Endothelial cell of umbilical vein (primary cell): ENCODE measurements around the gene OR4D1. TPM values are rescaled to one million over a fixed set of nuclear protein-coding genes. Genes with fewer than 3 reads are reported as not detected.

Source experiments
- BruUV-seq: library from RNA; stranded (reverse); fragments of 400-500 nt; replicated peaks from 2 replicates; lab custom pipeline; 2021; lab: Mats Ljungman, UMichigan
- CTCF ChIA-PET: fragments of 300-600, 350-600 bp; sonication (Branson Sonifier 250); formaldehyde crosslinking; loops from one replicate; lab custom pipeline; 2021; ENCODE audit warnings: antibody characterized with exemption, inconsistent platforms; lab: Charles Lee
- POLR2A ChIA-PET: fragments of 300-600, 350-600 bp; sonication (Branson Sonifier 250); formaldehyde crosslinking; loops from one replicate; lab custom pipeline; 2021; ENCODE audit warnings: antibody characterized with exemption, inconsistent platforms; lab: Charles Lee
- DNase-seq: peaks from one replicate; pipeline ENCODE4 v3.0.0-alpha.2; 2011; ENCODE audit warnings: low read depth, low spot score
- FAIRE-seq: peaks from 2 replicates; lab custom pipeline; 2011; peaks lifted over from hg19 to GRCh38; lab: Jason Lieb, UNC
- H2AFZ ChIP-seq: 2 replicates; pipeline ENCODE4 v1.6.0; 2012; ENCODE audit warnings: low read depth, low read length, control low read depth, inconsistent platforms
- H3K27ac ChIP-seq: 2 replicates; pipeline ENCODE4 v1.5.1; 2011; ENCODE audit warnings: low read depth, mild to moderate bottlenecking, control low read depth, low read length, moderate library complexity; ENCODE audit not compliant: insufficient read depth
- H3K27me3 ChIP-seq, 2 experiments: 2 replicates each; pipeline versions ENCODE4 v1.6.0 to v1.6.1; 2011; ENCODE audit warnings: low read length in 2 of 2, mixed read lengths in 1 of 2; ENCODE audit not compliant: control insufficient read depth in 2 of 2, insufficient read depth in 2 of 2
- H3K36me3 ChIP-seq, 2 experiments: 2 replicates in 1 of 2; 3 replicates in 1 of 2; pipeline ENCODE4 v1.5.1; 2011; ENCODE audit warnings: low read length in 2 of 2, mild to moderate bottlenecking in 1 of 2, moderate library complexity in 1 of 2; ENCODE audit not compliant: control insufficient read depth in 2 of 2, insufficient read depth in 2 of 2; ENCODE audit errors: extremely low read depth in 1 of 2
- H3K4me1 ChIP-seq: 3 replicates; pipeline ENCODE4 v1.5.1; 2011; ENCODE audit warnings: mild to moderate bottlenecking, low read length; ENCODE audit not compliant: control insufficient read depth, insufficient read depth; ENCODE audit errors: extremely low read depth
- H3K4me2 ChIP-seq: 2 replicates; pipeline ENCODE4 v1.6.1; 2011; ENCODE audit warnings: low read length, control low read depth, mixed read lengths; ENCODE audit not compliant: insufficient read depth
- H3K4me3 ChIP-seq, 3 experiments: fragments of 200-600 bp in 1 of 3; sonication (generic), shearing (Covaris generic) in 1 of 3; replicated peaks in 1 of 3; 2 replicates each; pipeline ENCODE4 v1.5.1; 2011 to 2016; ENCODE audit warnings: control low read depth in 3 of 3, low read length in 3 of 3, mild to moderate bottlenecking in 2 of 3, inconsistent platforms in 1 of 3, low read depth in 1 of 3, moderate library complexity in 1 of 3; ENCODE audit not compliant: insufficient read depth in 1 of 3
- H3K79me2 ChIP-seq: 2 replicates; pipeline ENCODE4 v1.6.0; 2012; ENCODE audit warnings: low read length, inconsistent platforms; ENCODE audit not compliant: control insufficient read depth, insufficient read depth
- H3K9ac ChIP-seq: replicated peaks from 2 replicates; pipeline ENCODE3; 2011; ENCODE audit warnings: low read length, control low read depth; ENCODE audit not compliant: insufficient read depth; ENCODE audit errors: extremely low read depth
- H3K9me1 ChIP-seq: replicated peaks from 3 replicates; pipeline ENCODE4 v1.6.0; 2011; ENCODE audit warnings: mild to moderate bottlenecking, low read length; ENCODE audit not compliant: control insufficient read depth, insufficient read depth; ENCODE audit errors: extremely low read depth
- H3K9me3 ChIP-seq: replicated peaks from 2 replicates; pipeline ENCODE4 v1.5.1; 2012; ENCODE audit warnings: low read length, inconsistent platforms; ENCODE audit not compliant: control insufficient read depth, insufficient read depth
- H4K20me1 ChIP-seq: replicated peaks from 2 replicates; pipeline ENCODE3; 2011; ENCODE audit warnings: mild to moderate bottlenecking, low read length; ENCODE audit not compliant: control insufficient read depth, insufficient read depth; ENCODE audit errors: extremely low read depth
- EZH2 ChIP-seq: IDR thresholded peaks from 2 replicates; pipeline ENCODE4 v1.6.1; 2012; ENCODE audit warnings: borderline replicate concordance, low read depth, mild to moderate bottlenecking, moderate library complexity, low read length, inconsistent platforms; ENCODE audit not compliant: severe bottlenecking
- FOS ChIP-seq: IDR thresholded peaks from 2 replicates; pipeline ENCODE4 v1.6.1; 2011; ENCODE audit warnings: mild to moderate bottlenecking, low read length, moderate library complexity, borderline replicate concordance; ENCODE audit not compliant: insufficient read depth
- GATA2 ChIP-seq: IDR thresholded peaks from 2 replicates; pipeline ENCODE4 v1.7.0; 2011; ENCODE audit warnings: low read depth, mild to moderate bottlenecking, moderate library complexity, mixed read lengths, low read length; ENCODE audit not compliant: insufficient read length, insufficient read depth
- JUN ChIP-seq: IDR thresholded peaks from 2 replicates; pipeline ENCODE4 v1.6.1; 2011; ENCODE audit warnings: borderline replicate concordance, low read depth; ENCODE audit not compliant: insufficient read length, insufficient read depth
- MAX ChIP-seq: IDR thresholded peaks from 2 replicates; pipeline ENCODE4 v1.6.1; 2011; ENCODE audit not compliant: insufficient read depth, insufficient read length
- MYC ChIP-seq: IDR thresholded peaks from one replicate; pipeline ENCODE4 v1.6.1; 2011; ENCODE audit warnings: mild to moderate bottlenecking, low read depth, low read length
- POLR2A ChIP-seq: IDR thresholded peaks from 2 replicates; pipeline ENCODE4 v1.6.1; 2012; ENCODE audit warnings: low read depth, mild to moderate bottlenecking, control low read depth, low read length
- POLR2AphosphoS5 ChIP-seq: IDR thresholded peaks from 2 replicates; pipeline ENCODE4 v1.6.1; 2012; ENCODE audit warnings: low read depth, mild to moderate bottlenecking, control low read depth, low read length, moderate library complexity; ENCODE audit not compliant: insufficient read depth
- dilution Hi-C: fragments of 300-500 bp; cut with MboI; formaldehyde crosslinking; loops from one replicate; pipeline ENCODE4 v1.15.0; 2019; ENCODE audit warnings: low sequenced_read_pairs; ENCODE audit not compliant: extremely low pct_ligation_motif_present
- intact Hi-C: fragments of 100-400 bp; cut with micrococcal nuclease; formaldehyde crosslinking; loops from one replicate; pipeline ENCODE4 v1.10.0; 2022
- polyA plus RNA-seq, 4 experiments: library from polyadenylated mRNA; depleted of rRNA in 3 of 4; stranded (reverse) in 3 of 4; unstranded in 1 of 4; fragments of >200 nt; gene quantifications; 2 replicates each; pipeline versions ENCODE4 v1.2.1 to v1.2.3, GENCODE V29; 2011 to 2012; ENCODE audit warnings: missing spikeins in 1 of 4
- total RNA-seq: library from RNA; stranded (reverse); gene quantifications from 2 replicates; pipeline ENCODE4 v1.2.3, GENCODE V29; 2021
- TF ChIP-seq, protein P1 (sequence below), 2 donors: IDR thresholded peaks; 1 replicate in 1 of 2; 2 replicates in 1 of 2; pipeline ENCODE4 v1.5.1; 2011; ENCODE audit warnings: low read length in 2 of 2, mild to moderate bottlenecking in 2 of 2, moderate library complexity in 2 of 2, control low read depth in 1 of 2, inconsistent platforms in 1 of 2, low read depth in 1 of 2; ENCODE audit not compliant: insufficient read depth in 1 of 2; ENCODE audit errors: extremely low read depth in 1 of 2

Gene OR4D1
- total and polyA plus RNA-seq, 2 donors (not counting 3 experiments of a cell fraction or from before 2014, with no cell fraction given), result not detected

DNA sequence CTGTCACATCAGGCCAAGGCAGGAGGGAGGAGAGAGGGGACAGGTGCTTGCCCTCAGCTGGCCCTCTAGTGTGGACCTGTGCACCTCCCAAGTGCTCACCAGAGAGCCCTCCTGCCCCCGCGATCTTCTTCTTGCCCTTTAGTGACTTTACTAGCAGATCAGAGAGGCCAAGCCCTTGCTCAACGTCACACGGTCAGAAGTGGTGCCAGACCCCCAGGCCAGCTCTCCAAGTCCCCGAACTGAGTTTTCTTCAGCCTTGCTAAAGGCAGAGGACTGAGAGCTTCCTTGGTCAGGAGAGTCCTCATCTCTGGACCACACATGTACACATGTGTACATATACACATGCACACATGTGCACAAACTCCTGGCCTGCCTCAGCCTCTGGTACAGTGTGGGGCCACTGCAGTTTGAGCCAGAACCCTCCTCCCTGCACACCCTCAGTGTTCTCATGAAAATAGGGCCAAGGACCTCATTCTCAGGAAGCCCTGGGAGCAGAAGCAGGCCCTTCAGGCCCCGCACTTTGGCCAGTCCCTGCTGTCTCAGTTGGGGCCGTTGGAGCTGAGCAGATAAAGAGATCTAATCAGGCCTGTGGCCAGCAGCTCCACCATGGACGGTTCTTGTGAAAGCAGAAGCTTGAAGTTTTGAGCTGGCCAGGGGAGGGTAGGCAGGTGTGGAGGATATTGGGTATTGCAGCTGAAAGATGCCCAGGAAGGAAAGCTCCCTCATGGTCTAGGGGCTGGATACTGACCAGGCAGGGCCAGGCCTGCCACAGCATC, 37.0 kb downstream of the OR4D1 start:
- intact Hi-C loops, result no loop called here

More for the DNA sequence above, 37.0 kb downstream of the OR4D1 start:
- Histone ChIP-seq H3K79me2 (no peaks in the 10 kb centered on the region), H3K9me1 (no peaks in the 10 kb centered on the region), H3K4me1 (no peaks in the 10 kb centered on the region), H4K20me1 (no peaks in the 10 kb centered on the region), H3K27ac (no peak overlapping the region), H3K27me3 (no peaks in the 10 kb centered on the region), H3K9me3 (no peaks in the 10 kb centered on the region), H2AFZ (no peak overlapping the region), H3K9ac (no peak overlapping the region), H3K4me3 (no peak overlapping the region), H3K36me3 (no peaks in the 10 kb centered on the region), H3K4me2 (no peak overlapping the region)
- dilution Hi-C loops, result no loop called here
- FAIRE-seq (no peak), DNase-seq (no peak)
- no peak for TF ChIP-seq POLR2AphosphoS5
- TF ChIP-seq GATA2, result no peak
- TF ChIP-seq, protein P1, sequence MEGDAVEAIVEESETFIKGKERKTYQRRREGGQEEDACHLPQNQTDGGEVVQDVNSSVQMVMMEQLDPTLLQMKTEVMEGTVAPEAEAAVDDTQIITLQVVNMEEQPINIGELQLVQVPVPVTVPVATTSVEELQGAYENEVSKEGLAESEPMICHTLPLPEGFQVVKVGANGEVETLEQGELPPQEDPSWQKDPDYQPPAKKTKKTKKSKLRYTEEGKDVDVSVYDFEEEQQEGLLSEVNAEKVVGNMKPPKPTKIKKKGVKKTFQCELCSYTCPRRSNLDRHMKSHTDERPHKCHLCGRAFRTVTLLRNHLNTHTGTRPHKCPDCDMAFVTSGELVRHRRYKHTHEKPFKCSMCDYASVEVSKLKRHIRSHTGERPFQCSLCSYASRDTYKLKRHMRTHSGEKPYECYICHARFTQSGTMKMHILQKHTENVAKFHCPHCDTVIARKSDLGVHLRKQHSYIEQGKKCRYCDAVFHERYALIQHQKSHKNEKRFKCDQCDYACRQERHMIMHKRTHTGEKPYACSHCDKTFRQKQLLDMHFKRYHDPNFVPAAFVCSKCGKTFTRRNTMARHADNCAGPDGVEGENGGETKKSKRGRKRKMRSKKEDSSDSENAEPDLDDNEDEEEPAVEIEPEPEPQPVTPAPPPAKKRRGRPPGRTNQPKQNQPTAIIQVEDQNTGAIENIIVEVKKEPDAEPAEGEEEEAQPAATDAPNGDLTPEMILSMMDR (IDR thresholded peaks at IDR 0.05; ENCODE audit: extremely low read depth in 1 of 2, insufficient read depth in 1 of 2, low read depth in 1 of 2, low read length in 2 of 2), result no peak
- TF ChIP-seq FOS, result no peak
- no peak for TF ChIP-seq EZH2
- TF ChIP-seq MYC, result no peak
- no peak for TF ChIP-seq POLR2A
- no peak for TF ChIP-seq JUN
- TF ChIP-seq MAX, result no peak
- BruUV-seq, result no TSS peak
- ChIA-PET POLR2A (no interaction called here), CTCF (interaction anchor here (1.1 to 1.6 kb wide), 2 partner anchors 10 to 16 kb away, joined by 3 to 6 read pairs; no protein-coding TSS in a partner anchor)
